T-helper 17 cell (primary cell): Measurements from ENCODE around the gene INAFM1. TPM values are rescaled to one million over a fixed set of nuclear protein-coding genes. Genes with fewer than 3 reads are reported as not detected.
"Not testable (repeated sequence)": the region's sequence is repeated elsewhere in the genome, so short reads cannot be mapped to it uniquely, and the experiment has no call there.

Experiments used
- ATAC-seq: fragments of 150-1000 bp; cut with Tn5 transposase; 2 replicates; pipeline ENCODE4 v1.10.0; 2021; ENCODE audit warnings: mild to moderate bottlenecking, moderate library complexity
- DNase-seq, 3 donors: peaks; one replicate each; pipeline versions ENCODE4 v3.0.0 to v3.0.0-alpha.2; 2020 to 2021
- H3K9me3 ChIP-seq: one replicate; pipeline ENCODE4 v1.7.0; 2013; ENCODE audit warnings: low read length, mild to moderate bottlenecking; ENCODE audit not compliant: control insufficient read depth, poor library complexity, severe bottlenecking
- H3K27ac Mint-ChIP-seq: one replicate; pipeline ENCODE4 v1.8.0; 2022; ENCODE audit warnings: mild to moderate bottlenecking, moderate library complexity, mixed read lengths
- H3K27me3 Mint-ChIP-seq: one replicate; pipeline ENCODE4 v1.8.0; 2022; ENCODE audit warnings: mixed read lengths
- H3K36me3 Mint-ChIP-seq: one replicate; pipeline ENCODE4 v1.8.0; 2022; ENCODE audit warnings: low read depth, mixed read lengths
- H3K4me1 Mint-ChIP-seq: one replicate; pipeline ENCODE4 v1.8.0; 2022; ENCODE audit warnings: mild to moderate bottlenecking, mixed read lengths
- H3K4me3 Mint-ChIP-seq: one replicate; pipeline ENCODE4 v1.8.0; 2022; ENCODE audit warnings: mild to moderate bottlenecking, moderate library complexity, mixed read lengths
- total RNA-seq, 4 donors: library from RNA in 2 of 4; stranded (reverse) in 2 of 4; gene quantifications; one replicate each; pipeline ENCODE4 v1.2.3 and lab custom pipeline; 2022 to 2026

Gene INAFM1
- total RNA-seq, 2 donors from 2014 or later: 9.2 to 9.9 TPM

GRCh38 chr19:47284324-47284899 lies 9.7 kb downstream of the INAFM1 start:
- ATAC-seq (no peak), DNase-seq (peak in 1 of 3 donors; percentile 47)
- H3K27ac Mint-ChIP-seq: no peak overlapping the region
- H3K4me1 Mint-ChIP-seq: peaks cover 16% of the 10 kb centered on the region
- H3K4me3 Mint-ChIP-seq: no peak overlapping the region
- no peaks in the 10 kb centered on the region for H3K27me3 Mint-ChIP-seq
- no peaks in the 10 kb centered on the region for H3K36me3 Mint-ChIP-seq
- no peaks in the 10 kb centered on the region for H3K9me3 ChIP-seq

- H3K4me3 Mint-ChIP-seq: no peak overlapping the region
- H3K4me1 Mint-ChIP-seq: peaks cover 7% of the 10 kb centered on the region
- DNase-seq: peak; percentile 43 to 71 (median 47)
- no peaks in the 10 kb centered on the region for H3K9me3 ChIP-seq
- no peaks in the 10 kb centered on the region for H3K27me3 Mint-ChIP-seq
- no peak overlapping the region for H3K27ac Mint-ChIP-seq
- no peaks in the 10 kb centered on the region for H3K36me3 Mint-ChIP-seq
- ATAC-seq: peak; percentile 92
Measured at GRCh38 chr19:47296036-47296435, 21.4 kb downstream of the INAFM1 start.

- not testable (repeated sequence) for H3K4me3 Mint-ChIP-seq, H3K4me1 Mint-ChIP-seq, H3K27ac Mint-ChIP-seq, H3K27me3 Mint-ChIP-seq, H3K36me3 Mint-ChIP-seq, DNase-seq, ATAC-seq, H3K9me3 ChIP-seq
Measured at GRCh38 chr19:47300867-47301266, 26.2 kb downstream of the INAFM1 start.

- H3K9me3 ChIP-seq: no peaks in the 10 kb centered on the region
- Mint-ChIP-seq H3K36me3 (peaks cover 2% of the 10 kb centered on the region), H3K4me1 (peaks cover 3% of the 10 kb centered on the region), H3K27me3 (peaks cover 14% of the 10 kb centered on the region), H3K27ac (no peak overlapping the region), H3K4me3 (no peak overlapping the region)
- no peak for ATAC-seq
- DNase-seq: no peak
Measured at GRCh38 chr19:47302249-47302648, 27.6 kb downstream of the INAFM1 start.

- peaks cover 14% of the 10 kb centered on the region for H3K27me3 Mint-ChIP-seq
- no peak overlapping the region for H3K27ac Mint-ChIP-seq
- peaks cover 3% of the 10 kb centered on the region for H3K4me1 Mint-ChIP-seq
- DNase-seq (no peak), ATAC-seq (no peak)
- H3K36me3 Mint-ChIP-seq: peaks cover 2% of the 10 kb centered on the region
- H3K9me3 ChIP-seq: no peaks in the 10 kb centered on the region
- H3K4me3 Mint-ChIP-seq: peak overlapping the region; percentile 41
Measured at GRCh38 chr19:47303966-47304365, 29.3 kb downstream of the INAFM1 start.

GRCh38 chr19:47305309-47305751 lies 30.6 kb downstream of the INAFM1 start:
- peaks cover 22% of the 10 kb centered on the region for H3K27me3 Mint-ChIP-seq
- H3K9me3 ChIP-seq: no peaks in the 10 kb centered on the region
- DNase-seq (peak; percentile 41 to 53 (median 52)), ATAC-seq (peak; percentile 45)
- peak overlapping the region; percentile 19 for H3K4me3 Mint-ChIP-seq
- H3K36me3 Mint-ChIP-seq: peaks cover 2% of the 10 kb centered on the region
- peaks cover 1% of the 10 kb centered on the region for H3K4me1 Mint-ChIP-seq
- no peak overlapping the region for H3K27ac Mint-ChIP-seq

GRCh38 chr19:47306303-47306702 lies 31.6 kb downstream of the INAFM1 start:
- Mint-ChIP-seq H3K4me3 (no peak overlapping the region), H3K27me3 (peaks cover 27% of the 10 kb centered on the region), H3K27ac (no peak overlapping the region), H3K4me1 (no peaks in the 10 kb centered on the region), H3K36me3 (peaks cover 2% of the 10 kb centered on the region)
- H3K9me3 ChIP-seq: no peaks in the 10 kb centered on the region
- ATAC-seq: no peak
- DNase-seq: no peak

- Mint-ChIP-seq H3K27me3 (peaks cover 35% of the 10 kb centered on the region), H3K4me3 (no peak overlapping the region), H3K27ac (no peak overlapping the region), H3K4me1 (no peaks in the 10 kb centered on the region), H3K36me3 (peaks cover 2% of the 10 kb centered on the region)
- no peak for ATAC-seq
- no peak for DNase-seq
- H3K9me3 ChIP-seq: no peaks in the 10 kb centered on the region
Measured at GRCh38 chr19:47309038-47309437, 34.4 kb downstream of the INAFM1 start.

- Mint-ChIP-seq H3K4me1 (no peaks in the 10 kb centered on the region), H3K36me3 (peaks cover 2% of the 10 kb centered on the region), H3K4me3 (no peak within 1 kb of the TSS), H3K27me3 (peaks cover 35% of the 10 kb centered on the region), H3K27ac (peak within 1 kb of the TSS; percentile 77)
- no peaks in the 10 kb centered on the region for H3K9me3 ChIP-seq
- DNase-seq: no peak
- ATAC-seq: peak; percentile 20
Measured at GRCh38 chr19:47309608-47310007, 34.9 kb downstream of the INAFM1 start, which contains the start of gene C5AR1. Gene C5AR1, plus strand, starts transcription at chr19:47309861. Its CDS starts 35 bp downstream, at chr19:47309896.

GRCh38 chr19:47310323-47310722 lies 35.6 kb downstream of the INAFM1 start:
- no peak for ATAC-seq
- Mint-ChIP-seq H3K27ac (no peak overlapping the region), H3K36me3 (peaks cover 2% of the 10 kb centered on the region), H3K4me1 (no peaks in the 10 kb centered on the region), H3K4me3 (no peak overlapping the region), H3K27me3 (peaks cover 35% of the 10 kb centered on the region)
- DNase-seq: no peak
- no peaks in the 10 kb centered on the region for H3K9me3 ChIP-seq

- DNase-seq: no peak
- ATAC-seq: no peak
- Mint-ChIP-seq H3K4me3 (no peak overlapping the region), H3K36me3 (peaks cover 2% of the 10 kb centered on the region), H3K4me1 (peaks cover 2% of the 10 kb centered on the region), H3K27ac (peak overlapping the region; percentile 77), H3K27me3 (peaks cover 34% of the 10 kb centered on the region)
- no peaks in the 10 kb centered on the region for H3K9me3 ChIP-seq
Measured at GRCh38 chr19:47310819-47311218, 36.1 kb downstream of the INAFM1 start.

- H3K4me1 Mint-ChIP-seq: peaks cover 2% of the 10 kb centered on the region
- no peak overlapping the region for H3K4me3 Mint-ChIP-seq
- H3K36me3 Mint-ChIP-seq: no peaks in the 10 kb centered on the region
- peaks cover 30% of the 10 kb centered on the region for H3K27me3 Mint-ChIP-seq
- no peaks in the 10 kb centered on the region for H3K9me3 ChIP-seq
- ATAC-seq (no peak), DNase-seq (no peak)
- H3K27ac Mint-ChIP-seq: peak overlapping the region; percentile 45
Measured at GRCh38 chr19:47312366-47313006, 37.8 kb downstream of the INAFM1 start.

- no peak overlapping the region for H3K4me3 Mint-ChIP-seq
- DNase-seq (no peak), ATAC-seq (no peak)
- peaks cover 30% of the 10 kb centered on the region for H3K27me3 Mint-ChIP-seq
- H3K27ac Mint-ChIP-seq: no peak overlapping the region
- peaks cover 2% of the 10 kb centered on the region for H3K4me1 Mint-ChIP-seq
- no peaks in the 10 kb centered on the region for H3K36me3 Mint-ChIP-seq
- no peaks in the 10 kb centered on the region for H3K9me3 ChIP-seq
Measured at GRCh38 chr19:47313754-47314295, 39.1 kb downstream of the INAFM1 start.
